Measurements from ENCODE around the gene SLC6A16.

GRCh38 chr19:49272204-49272603 is 52.8 kb downstream of the SLC6A16 start:
- TF ChIP-seq FOXP2 (optimal IDR thresholded peaks at IDR 0.05; ENCODE audit: control extremely low read depth, extremely low read length, insufficient read depth) = no peak
- no peak for TF ChIP-seq EZH2 (IDR thresholded peaks at IDR 0.05)
